Smooth muscle cell (in vitro differentiated cells): ENCODE results near the gene MYO10. TPM values are rescaled to one million over a fixed set of nuclear protein-coding genes. Genes with fewer than 3 reads are reported as not detected.

Experiments
- DNase-seq: peaks from one replicate; lab custom pipeline; 2025; ENCODE audit not compliant: unreplicated experiment; lab: John Stamatoyannopoulos, UW
- H2AFZ ChIP-seq: fragments of 200-600 bp; sonication (generic); 2 replicates; pipeline ENCODE4 v1.6.0; 2016; ENCODE audit warnings: antibody characterized with exemption, low read depth, mild to moderate bottlenecking
- H3F3A ChIP-seq: fragments of 200-600 bp; sonication (generic); 2 replicates; pipeline ENCODE4 v1.6.0; 2017; ENCODE audit warnings: antibody characterized with exemption, low read depth
- H3K27ac ChIP-seq: fragments of 200-600 bp; sonication (generic); 2 replicates; pipeline ENCODE4 v1.5.1; 2016; ENCODE audit warnings: low read depth, mild to moderate bottlenecking
- H3K27me3 ChIP-seq: fragments of 200-600 bp; sonication (generic); 2 replicates; pipeline ENCODE4 v1.6.1; 2016; ENCODE audit warnings: low read depth, mild to moderate bottlenecking
- H3K36me3 ChIP-seq: fragments of 200-600 bp; sonication (generic); 2 replicates; pipeline ENCODE4 v1.5.1; 2016; ENCODE audit warnings: low read depth
- H3K4me1 ChIP-seq: fragments of 200-600 bp; sonication (generic); 2 replicates; pipeline ENCODE4 v1.5.1; 2016; ENCODE audit warnings: low read depth
- H3K4me2 ChIP-seq: fragments of 200-600 bp; sonication (generic); 2 replicates; pipeline ENCODE4 v1.6.0; 2016; ENCODE audit warnings: mild to moderate bottlenecking
- H3K4me3 ChIP-seq: fragments of 200-600 bp; sonication (generic); 2 replicates; pipeline ENCODE4 v1.5.1; 2016; ENCODE audit warnings: mild to moderate bottlenecking
- H3K79me2 ChIP-seq: fragments of 200-600 bp; sonication (generic); 2 replicates; pipeline ENCODE4 v1.6.0; 2016; ENCODE audit warnings: low read depth, mild to moderate bottlenecking
- H3K9ac ChIP-seq: fragments of 200-600 bp; sonication (generic); 2 replicates; pipeline ENCODE4 v1.6.0; 2016; ENCODE audit warnings: low read depth
- H3K9me3 ChIP-seq: fragments of 200-600 bp; sonication (generic); replicated peaks from 2 replicates; pipeline ENCODE4 v1.5.1; 2016; ENCODE audit warnings: low read depth
- H4K20me1 ChIP-seq: fragments of 200-600 bp; sonication (generic); 2 replicates; pipeline ENCODE4 v1.6.0; 2016; ENCODE audit warnings: low read depth
- CTCF ChIP-seq: fragments of 200-600 bp; sonication (generic); IDR thresholded peaks from 2 replicates; pipeline ENCODE4 v1.5.1; 2017; ENCODE audit warnings: borderline replicate concordance, mild to moderate bottlenecking, antibody characterized with exemption; ENCODE audit not compliant: insufficient read depth, poor library complexity, severe bottlenecking
- WGBS: methylation state at CpG from one replicate; pipeline ENCODE4 v1.1.7; 2016; ENCODE audit warnings: low lambda C conversion rate; 5-methylcytosine and 5-hydroxymethylcytosine counted together
- polyA plus RNA-seq: library from polyadenylated mRNA; unstranded; fragments of >200 nt; fragmentation: Nextera tagmentation; extraction: Ambion mirVana; gene quantifications from 2 replicates; pipeline ENCODE4 v1.2.1, GENCODE V29; 2016
- total RNA-seq: library from RNA; depleted of rRNA; stranded (reverse); fragments of >200 nt; gene quantifications from 2 replicates; pipeline ENCODE4 v1.2.3, GENCODE V29; 2014

MYO10 gene
- total and polyA plus RNA-seq, 2 experiments from 2014 or later = 76.4 to 96.8 TPM

- DNase-seq = no peak
- H3K4me2 ChIP-seq = no peak overlapping the region
- WGBS = 93% methylated on average over 3 of the region's 3 CpGs
These were observed 311.0 kb downstream of the MYO10 start for GRCh38 chr5:16625096-16625495.

GRCh38 chr5:16619136-16619535, 317.0 kb downstream of the MYO10 start:
- no peak for DNase-seq
- no peak for TF ChIP-seq CTCF

More at GRCh38 chr5:16625096-16625495, 311.0 kb downstream of the MYO10 start:
- no peak overlapping the region for H3K4me3 ChIP-seq
- H3K4me1 ChIP-seq = no peaks in the 10 kb centered on the region
- no peaks in the 10 kb centered on the region for H3K36me3 ChIP-seq
- H4K20me1 ChIP-seq = no peaks in the 10 kb centered on the region
- no peaks in the 10 kb centered on the region for H3F3A ChIP-seq
- H3K27ac ChIP-seq = no peak overlapping the region
- H2AFZ ChIP-seq = no peak overlapping the region
- H3K79me2 ChIP-seq = no peaks in the 10 kb centered on the region
- TF ChIP-seq CTCF = no peak
- no peak overlapping the region for H3K9ac ChIP-seq
- H3K9me3 ChIP-seq = no peaks in the 10 kb centered on the region
- peaks cover 12% of the 10 kb centered on the region for H3K27me3 ChIP-seq

GRCh38 chr5:16618138-16618897, 317.8 kb downstream of the MYO10 start:
- H3K27ac ChIP-seq = no peak overlapping the region
- peaks cover 30% of the 10 kb centered on the region for H3K27me3 ChIP-seq

More at GRCh38 chr5:16619136-16619535, 317.0 kb downstream of the MYO10 start:
- peaks cover 3% of the 10 kb centered on the region for H3K4me1 ChIP-seq
- H3F3A ChIP-seq = no peaks in the 10 kb centered on the region
- no peaks in the 10 kb centered on the region for H4K20me1 ChIP-seq
- no peak overlapping the region for H2AFZ ChIP-seq
- no peaks in the 10 kb centered on the region for H3K79me2 ChIP-seq
- H3K4me3 ChIP-seq = no peak overlapping the region
- 90% methylated on average over 2 of the region's 2 CpGs for WGBS
- H3K27ac ChIP-seq = no peak overlapping the region
- no peaks in the 10 kb centered on the region for H3K9me3 ChIP-seq
- no peaks in the 10 kb centered on the region for H3K36me3 ChIP-seq
- H3K27me3 ChIP-seq = peaks cover 29% of the 10 kb centered on the region
- no peak overlapping the region for H3K9ac ChIP-seq
- no peak overlapping the region for H3K4me2 ChIP-seq

More at GRCh38 chr5:16618138-16618897, 317.8 kb downstream of the MYO10 start:
- Histone ChIP-seq H3F3A (no peaks in the 10 kb centered on the region), H3K4me2 (no peak overlapping the region), H3K79me2 (no peaks in the 10 kb centered on the region), H3K9ac (no peak overlapping the region), H3K9me3 (no peaks in the 10 kb centered on the region), H3K36me3 (no peaks in the 10 kb centered on the region), H4K20me1 (no peaks in the 10 kb centered on the region), H3K4me3 (no peak overlapping the region), H2AFZ (no peak overlapping the region), H3K4me1 (peaks cover 3% of the 10 kb centered on the region)
- 75% methylated on average over 10 of the region's 10 CpGs for WGBS
- no peak for DNase-seq
- no peak for TF ChIP-seq CTCF
